ENCODE results near the gene DUXB. TPM values are rescaled to one million over a fixed set of nuclear protein-coding genes. Genes with fewer than 3 reads are reported as not detected.

DUXB gene
- total RNA-seq, 4 donors from 2014 or later: not detected

DNA sequence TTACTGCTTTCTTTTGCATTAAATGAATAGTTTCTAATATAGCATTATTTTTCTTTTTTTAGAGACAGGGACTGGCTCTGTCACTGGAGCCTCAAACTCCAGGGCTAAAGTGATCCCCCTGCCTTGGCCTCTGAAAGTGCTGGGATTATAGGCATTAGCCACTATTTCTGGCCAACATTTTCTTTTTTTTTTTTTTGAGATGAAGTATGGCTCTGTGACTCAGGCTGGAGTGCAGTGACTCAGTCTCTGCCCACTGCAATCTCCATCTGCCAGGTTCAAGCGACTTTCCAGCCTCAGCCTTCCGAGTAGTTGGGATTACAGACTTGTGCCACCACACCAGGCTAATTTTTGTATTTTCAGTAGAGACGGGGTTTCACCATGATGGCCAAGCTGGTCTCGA lies 2.0 kb upstream of the DUXB start:
- TF ChIP-seq CTCF (IDR thresholded peaks at IDR 0.05): no peak
- no peak for DNase-seq (ENCODE audit: low spot score)
- no peak for ATAC-seq (ENCODE audit: low FRiP score)

- no peak for TF ChIP-seq CTCF (IDR thresholded peaks at IDR 0.05)
- ATAC-seq (ENCODE audit: low FRiP score): no peak
- no peak for DNase-seq (ENCODE audit: low spot score)
Measured at GRCh38 chr16:75702242-75702641, 981 bp upstream of the DUXB start.

DNA sequence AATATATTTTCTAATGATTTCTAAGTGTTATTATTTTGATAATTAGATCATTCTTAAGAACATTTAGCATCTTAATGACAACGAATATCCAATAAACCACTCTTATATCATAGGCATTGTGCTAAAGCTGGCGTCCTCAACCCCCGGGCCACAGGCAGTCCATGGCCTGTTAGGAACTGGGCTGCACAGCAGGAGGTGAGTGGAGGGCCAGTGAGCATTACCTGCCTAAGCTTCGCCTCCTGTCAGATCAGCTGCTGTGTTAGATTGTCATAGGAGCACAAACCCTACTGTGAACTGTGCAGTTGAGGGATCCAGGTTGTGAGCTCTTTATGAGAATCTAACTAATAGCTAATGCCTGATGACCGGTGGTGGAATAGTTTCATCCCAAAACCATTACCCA lies 3.7 kb downstream of the DUXB start:
- DNase-seq (ENCODE audit: low spot score) (no peak), ATAC-seq (ENCODE audit: low FRiP score) (no peak)

DNA sequence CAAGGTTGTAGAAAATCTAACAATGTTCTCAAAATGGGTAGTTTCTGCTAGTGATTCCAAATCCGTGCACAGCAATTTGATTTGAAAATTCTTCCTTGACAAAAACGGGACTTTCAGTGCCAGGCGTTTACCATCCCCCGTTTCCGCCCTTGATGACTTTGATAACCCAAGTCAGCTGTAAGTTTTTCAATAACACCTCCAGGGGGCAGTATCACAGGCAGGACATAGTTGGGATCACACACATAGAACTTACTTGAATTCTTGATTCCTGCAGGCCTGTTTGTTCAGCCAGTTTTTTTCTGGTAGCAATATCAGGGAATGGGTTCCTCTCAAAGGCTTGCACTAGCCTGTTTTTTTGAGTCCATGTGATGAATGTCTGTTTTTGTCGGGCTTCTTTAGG lies 5.6 kb downstream of the DUXB start:
- no peak for DNase-seq (ENCODE audit: low spot score)
- no peak for ATAC-seq (ENCODE audit: low FRiP score)
- TF ChIP-seq CTCF (IDR thresholded peaks at IDR 0.05): no peak

More for the DNA sequence above, 3.7 kb downstream of the DUXB start:
- no peak for TF ChIP-seq CTCF (IDR thresholded peaks at IDR 0.05)

DNA sequence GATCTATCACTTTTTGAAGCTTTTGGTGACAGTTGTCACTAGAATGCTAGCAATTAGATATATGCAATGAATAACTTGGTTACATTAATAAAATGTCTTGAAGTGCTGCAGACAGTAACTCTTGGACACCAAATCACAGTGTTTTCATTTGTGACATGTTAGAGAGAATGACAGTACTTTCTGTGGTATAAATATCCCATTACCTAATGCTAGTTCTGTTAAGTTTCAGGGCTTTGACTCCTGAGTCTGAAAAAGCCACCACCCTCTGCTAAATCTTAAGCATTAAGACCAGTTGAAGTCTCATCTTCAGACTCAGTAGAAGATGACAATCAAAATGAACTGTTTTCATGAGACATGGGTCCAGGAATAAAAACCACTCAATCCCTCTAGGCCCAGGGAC lies 13.9 kb downstream of the DUXB start:
- DNase-seq (ENCODE audit: low spot score): no peak
- TF ChIP-seq CTCF (IDR thresholded peaks at IDR 0.05): no peak
- ATAC-seq (ENCODE audit: low FRiP score): no peak

GRCh38 chr16:75682308-75682707 lies 19.0 kb downstream of the DUXB start:
- no peak for ATAC-seq (ENCODE audit: low FRiP score)
- no peak for DNase-seq (ENCODE audit: low spot score)
- TF ChIP-seq CTCF (IDR thresholded peaks at IDR 0.05): no peak

- ATAC-seq (ENCODE audit: low FRiP score) (no peak), DNase-seq (ENCODE audit: low spot score) (no peak)
- TF ChIP-seq CTCF (IDR thresholded peaks at IDR 0.05): no peak
Measured at GRCh38 chr16:75679366-75679765, 21.9 kb downstream of the DUXB start.

All from omental fat pad (tissue), 4 donors.